Amygdala (tissue), 56 donors: ENCODE results near the gene CELA2B.
A peak's percentile ranks its signal among the peaks of the same experiment; 100 is the strongest.
"Not testable (repeated sequence)": the region's sequence is repeated elsewhere in the genome, so short reads cannot be mapped to it uniquely, and the experiment has no call there.

ENCODE experiments used
- DNase-seq, 56 donors: peaks; one replicate each; lab custom pipeline; 2025; lab: John Stamatoyannopoulos, UW

Gene CELA2B

GRCh38 chr1:15465674-15466073, 10.2 kb upstream of the CELA2B start:
- DNase-seq, result no peak

GRCh38 chr1:15466955-15467625, 8.8 kb upstream of the CELA2B start:
- DNase-seq, result not testable (repeated sequence)

DNA sequence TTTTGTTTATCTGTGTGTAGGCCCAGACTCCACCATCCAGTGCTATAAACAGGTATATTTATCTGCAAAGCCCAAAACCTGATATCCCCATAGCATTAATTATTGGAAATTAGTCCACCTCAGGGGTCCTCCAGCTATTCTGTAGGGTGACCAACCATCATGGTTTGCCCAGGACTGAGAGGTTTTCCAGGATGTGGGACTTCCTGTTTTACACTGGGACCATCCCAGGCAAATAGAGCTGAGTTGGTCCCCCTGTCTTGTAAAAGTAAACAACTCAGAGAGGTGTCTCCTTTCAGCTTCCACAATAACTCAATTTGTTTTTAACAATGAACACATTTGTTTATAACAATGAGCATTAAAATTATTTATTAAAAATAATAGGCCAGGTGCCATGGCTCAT, 7.8 kb upstream of the CELA2B start:
- no peak for DNase-seq

DNA sequence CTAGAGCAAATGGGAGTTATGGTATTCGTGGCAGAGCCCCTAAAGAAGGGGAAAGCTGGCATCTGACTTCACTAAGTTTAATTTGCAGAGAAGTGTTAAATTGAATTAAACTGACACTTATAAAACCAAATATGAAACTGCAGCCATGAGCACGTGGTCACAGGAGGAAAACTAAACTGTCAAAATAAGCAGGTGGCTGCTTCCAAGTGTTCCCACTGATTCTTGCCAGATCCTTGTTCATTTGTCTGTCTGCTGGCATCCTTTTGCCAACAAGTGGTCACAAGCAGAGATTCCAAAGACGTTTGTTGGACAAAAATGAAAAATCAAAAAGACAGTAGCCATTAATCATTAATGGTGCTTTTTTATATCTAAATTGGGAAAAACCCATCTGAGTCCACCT, 6.5 kb upstream of the CELA2B start:
- DNase-seq, result peak in 1 of 56 donors; percentile 4

DNA sequence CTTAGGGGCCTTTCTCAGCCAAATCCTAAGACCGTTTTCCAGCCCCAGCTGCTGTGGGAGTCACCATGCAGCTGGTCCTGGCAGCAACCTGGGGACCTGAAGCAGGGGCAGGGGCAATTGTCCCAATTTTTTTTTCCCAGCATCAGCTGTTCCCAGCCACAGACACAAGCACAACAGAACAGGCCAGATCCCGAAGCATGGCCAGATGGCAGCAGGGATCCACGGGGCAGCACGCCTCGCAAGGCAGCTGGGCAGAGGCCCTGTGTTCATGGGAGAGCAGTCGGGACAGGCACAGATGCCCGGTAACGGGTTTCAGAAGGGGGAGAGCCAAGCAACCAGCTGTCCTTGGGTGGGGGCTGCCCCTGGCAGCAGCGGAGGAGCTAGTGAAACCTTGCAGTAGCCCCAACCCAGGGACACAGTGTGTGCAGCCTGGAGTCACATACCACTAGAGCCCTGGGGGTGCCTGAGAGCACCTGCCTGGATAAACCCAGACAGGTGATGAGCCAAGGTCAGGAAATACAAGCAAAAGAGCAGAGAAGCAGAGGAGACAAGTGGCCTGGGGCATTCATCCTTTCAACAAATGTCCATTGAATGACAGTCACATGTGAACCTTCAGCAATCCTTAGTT, 6.0 kb upstream of the CELA2B start:
- DNase-seq, result peak in 20 of 56 donors; percentile 0 to 46 (median 10)

- DNase-seq, result not testable (repeated sequence)
Measured at GRCh38 chr1:15471067-15471466, 4.8 kb upstream of the CELA2B start.

DNA sequence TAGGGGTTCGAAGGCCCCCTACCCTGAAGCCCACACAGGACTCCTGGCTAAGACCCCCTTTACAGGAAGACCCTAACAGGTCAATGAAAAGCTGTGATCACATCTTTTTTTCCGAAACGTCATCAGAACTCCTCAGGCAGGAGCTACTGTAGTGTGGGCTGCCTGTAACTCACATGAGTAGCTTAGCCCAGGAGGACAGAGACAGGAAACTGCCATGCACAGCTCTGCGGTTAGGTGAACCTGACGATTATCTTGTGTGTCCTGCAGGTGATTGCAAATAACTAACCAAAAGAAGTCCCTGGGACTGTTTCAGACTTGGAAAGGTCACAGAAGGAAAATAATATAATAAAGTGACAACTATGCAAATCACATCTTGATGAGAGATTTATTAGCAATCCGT, 4.2 kb upstream of the CELA2B start:
- not testable (repeated sequence) for DNase-seq

- DNase-seq, result no peak
Measured at GRCh38 chr1:15472587-15472986, 3.3 kb upstream of the CELA2B start.

DNA sequence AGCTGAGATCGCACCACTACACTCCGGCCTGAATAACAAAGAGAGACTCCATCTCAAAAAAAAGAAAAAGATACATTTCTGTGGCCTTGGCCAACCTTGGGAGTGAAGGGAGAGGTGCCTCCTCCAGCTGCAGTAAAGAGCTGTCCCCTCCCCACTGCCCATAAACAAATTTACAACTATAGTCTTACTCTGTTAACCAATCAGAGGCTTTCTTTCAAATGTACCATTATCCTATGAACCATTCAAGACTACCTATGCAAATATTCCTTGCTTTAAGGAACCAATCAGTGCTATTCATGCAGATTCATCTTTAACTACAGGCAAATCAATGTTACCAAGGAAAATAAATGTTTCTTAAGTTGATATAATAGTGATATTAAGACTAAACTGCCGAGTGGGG, 1.0 kb downstream of the CELA2B start:
- no peak for DNase-seq

DNA sequence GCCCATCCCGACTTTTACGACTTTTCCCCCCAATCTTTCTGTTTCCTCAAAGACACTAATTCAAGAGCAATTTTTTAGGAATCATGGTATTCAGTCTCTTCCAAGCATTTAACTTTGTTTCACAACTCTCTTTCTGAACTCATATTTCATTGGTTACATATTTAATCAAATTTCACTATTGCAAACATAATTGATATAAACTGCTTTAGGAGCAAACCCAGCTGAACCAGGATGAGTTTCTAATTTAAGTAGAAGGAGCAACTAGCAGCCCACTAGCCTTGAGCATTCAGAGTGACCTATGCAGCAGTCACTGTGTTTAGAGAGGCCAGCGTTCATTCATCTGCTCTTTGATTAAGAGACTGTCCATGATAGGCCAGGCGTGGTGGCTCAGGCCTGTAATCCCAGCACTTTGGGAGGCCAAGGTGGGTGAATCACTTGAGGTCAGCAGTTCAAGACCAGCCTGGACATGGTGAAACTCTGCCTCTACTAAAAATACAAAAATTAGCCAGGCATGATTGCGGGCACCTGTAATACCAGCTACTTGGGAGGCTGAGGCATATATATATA, 1.8 kb downstream of the CELA2B start:
- no peak for DNase-seq

GRCh38 chr1:15479654-15480347, 3.9 kb downstream of the CELA2B start:
- no peak for DNase-seq

GRCh38 chr1:15482455-15482854, 6.6 kb downstream of the CELA2B start:
- DNase-seq, result not testable (repeated sequence)

DNA sequence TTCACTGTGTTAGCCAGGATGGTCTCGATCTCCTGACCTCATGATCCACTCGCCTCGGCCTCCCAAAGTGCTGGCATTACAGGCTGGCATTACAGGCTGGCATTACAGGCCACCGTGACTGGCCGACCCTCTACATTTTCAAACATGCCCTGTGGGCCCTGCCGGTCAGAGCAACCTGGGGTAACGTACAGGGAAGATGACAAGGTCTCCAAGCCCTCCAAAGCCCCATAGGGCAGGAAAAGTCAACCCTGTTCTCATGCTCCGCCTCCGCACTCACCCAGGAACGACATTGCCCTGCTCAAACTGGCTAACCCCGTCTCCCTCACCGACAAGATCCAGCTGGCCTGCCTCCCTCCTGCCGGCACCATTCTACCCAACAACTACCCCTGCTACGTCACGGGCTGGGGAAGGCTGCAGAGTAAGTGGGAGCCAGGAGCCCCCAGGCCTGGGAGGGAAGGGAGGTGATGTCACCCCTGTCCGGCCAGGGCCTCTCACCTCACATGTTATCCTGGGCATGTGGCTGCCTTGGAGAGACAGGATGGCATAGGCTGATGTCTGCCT, 7.2 kb downstream of the CELA2B start:
- not testable (repeated sequence) for DNase-seq

GRCh38 chr1:15483971-15484370, 8.1 kb downstream of the CELA2B start:
- DNase-seq, result no peak

DNA sequence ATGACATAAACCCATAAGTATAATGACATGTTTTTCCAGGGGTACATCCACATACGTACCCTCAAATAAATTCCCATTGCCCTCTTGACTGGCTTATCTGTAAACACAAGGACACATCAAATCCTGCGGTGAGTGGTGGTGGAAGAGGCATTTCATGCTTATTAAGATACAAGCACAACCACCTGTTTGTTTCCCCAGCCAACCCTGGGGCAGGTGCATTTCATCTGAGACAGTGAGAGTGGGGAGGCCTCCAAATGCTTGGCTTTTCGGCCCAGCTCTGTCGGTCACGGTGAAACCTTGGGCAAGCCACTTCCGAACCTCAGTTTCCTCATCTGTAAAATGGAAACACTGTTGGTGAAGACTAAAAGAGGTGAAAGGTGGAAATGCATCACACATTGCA, 8.5 kb downstream of the CELA2B start:
- not testable (repeated sequence) for DNase-seq

GRCh38 chr1:15485636-15486035, 9.7 kb downstream of the CELA2B start:
- DNase-seq, result no peak

GRCh38 chr1:15486844-15487610, 11.1 kb downstream of the CELA2B start:
- not testable (repeated sequence) for DNase-seq

- DNase-seq, result no peak
Measured at GRCh38 chr1:15488371-15488770, 12.5 kb downstream of the CELA2B start.

GRCh38 chr1:15489052-15489736, 13.3 kb downstream of the CELA2B start:
- DNase-seq, result peak in 35 of 56 donors; percentile 1 to 76 (median 29)

DNA sequence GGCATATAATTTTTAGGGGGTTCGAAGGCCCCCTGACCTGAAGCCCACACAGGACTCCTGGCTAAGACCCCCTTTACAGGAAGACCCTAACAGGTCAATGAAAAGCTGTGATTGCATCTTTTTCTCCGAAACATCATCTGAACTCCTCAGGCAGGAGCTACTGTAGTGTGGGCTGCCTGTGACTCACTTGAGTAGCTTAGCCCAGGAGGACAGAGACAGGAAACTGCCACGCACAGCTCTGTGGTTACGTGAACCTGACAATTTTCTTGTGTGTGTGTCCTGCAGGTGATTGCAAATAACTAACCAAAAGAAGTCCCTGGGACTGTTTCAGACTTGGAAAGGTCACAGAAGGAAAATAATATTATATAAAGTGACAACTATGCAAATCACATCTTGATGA, 15.1 kb downstream of the CELA2B start:
- not testable (repeated sequence) for DNase-seq
